HCT116 (cell line): ENCODE data around the gene GPR107. TPM values are rescaled to one million over a fixed set of nuclear protein-coding genes. Genes with fewer than 3 reads are reported as not detected.

ENCODE experiments used
- ATAC-seq: fragments of 200-7000 bp; cut with Tn5 transposase; 2 replicates; pipeline ENCODE4 v1.9.1; 2020; ENCODE audit warnings: mild to moderate bottlenecking, moderate library complexity
- BruUV-seq: library from RNA; stranded (reverse); fragments of 400-500 nt; replicated peaks from 2 replicates; lab custom pipeline; 2021; lab: Mats Ljungman, UMichigan
- CTCF ChIA-PET: fragments of 300-600 bp; sonication (Branson Sonifier 250); formaldehyde crosslinking; loops from one replicate; lab custom pipeline; 2021; ENCODE audit warnings: antibody characterized with exemption; lab: Charles Lee
- POLR2A ChIA-PET: fragments of 300-600, 350-600 bp; sonication (Branson Sonifier 250); formaldehyde crosslinking; loops from one replicate; lab custom pipeline; 2021; ENCODE audit warnings: antibody characterized with exemption; lab: Charles Lee
- RAD21 ChIA-PET, 2 experiments: fragments of 300-600 bp; sonication (Branson Sonifier 250); formaldehyde crosslinking; loops; one replicate each; lab custom pipeline; 2023; ENCODE audit warnings: low total read pairs in 2 of 2; ENCODE audit not compliant: uncharacterized antibody in 2 of 2, unreplicated experiment in 2 of 2, low non-redundant PET in 1 of 2; lab: Charles Lee
- DNase-seq: peaks from one replicate; pipeline ENCODE4 v3.0.0-alpha.2; 2010; ENCODE audit warnings: low read depth, low spot score
- H2AFZ ChIP-seq: fragments of 200-600 bp; shearing (Covaris generic), sonication (generic); 2 replicates; pipeline ENCODE4 v1.6.1; 2017; ENCODE audit warnings: low read depth, mixed run types, mixed read lengths, antibody characterized with exemption, low read length; ENCODE audit not compliant: poor library complexity, severe bottlenecking
- H3K27ac ChIP-seq: 2 replicates; pipeline ENCODE4 v1.5.1; 2012; ENCODE audit warnings: low read depth, low read length
- H3K27me3 ChIP-seq: fragments of 200-600 bp; sonication (generic); 2 replicates; pipeline ENCODE4 v1.6.1; 2016; ENCODE audit warnings: mixed run types, low read length, mixed read lengths; ENCODE audit not compliant: insufficient read depth
- H3K36me3 ChIP-seq, 2 experiments: fragments of 200-500 bp in 1 of 2; fragments of 200-600 bp in 1 of 2; sonication (Bioruptor generic) in 1 of 2; sonication (generic) in 1 of 2; 2 replicates each; pipeline versions ENCODE4 v1.5.1 to v1.6.1; 2014 to 2016; ENCODE audit warnings: low read length in 2 of 2, inconsistent platforms in 1 of 2, mixed read lengths in 1 of 2, mixed run types in 1 of 2; ENCODE audit not compliant: insufficient read depth in 2 of 2, control insufficient read depth in 1 of 2
- H3K4me1 ChIP-seq, 2 experiments: fragments of 200-600 bp in 1 of 2; sonication (generic) in 1 of 2; 2 replicates each; pipeline versions ENCODE4 v1.5.1 to v1.6.1; 2012 to 2017; ENCODE audit warnings: low read length in 2 of 2, inconsistent platforms in 1 of 2, mild to moderate bottlenecking in 1 of 2, mixed read lengths in 1 of 2, mixed run types in 1 of 2, moderate library complexity in 1 of 2; ENCODE audit not compliant: insufficient read depth in 2 of 2, control insufficient read depth in 1 of 2
- H3K4me2 ChIP-seq: fragments of 200-600 bp; sonication (generic); 2 replicates; pipeline ENCODE4 v1.6.1; 2017; ENCODE audit warnings: mixed run types, low read length, mixed read lengths
- H3K4me3 ChIP-seq, 2 experiments: fragments of 200-600 bp in 1 of 2; sonication (generic) in 1 of 2; replicated peaks in 1 of 2; 2 replicates each; pipeline ENCODE4 v1.5.1; 2011 to 2016; ENCODE audit warnings: low read length in 2 of 2, control low read depth in 1 of 2, low read depth in 1 of 2, mild to moderate bottlenecking in 1 of 2, mixed read lengths in 1 of 2, mixed run types in 1 of 2
- H3K79me2 ChIP-seq: fragments of 200-600 bp; sonication (generic); 2 replicates; pipeline ENCODE4 v1.6.1; 2017; ENCODE audit warnings: mild to moderate bottlenecking, mixed run types, low read length, moderate library complexity, mixed read lengths; ENCODE audit not compliant: insufficient read depth
- H3K9ac ChIP-seq: fragments of 200-600 bp; sonication (generic); 2 replicates; pipeline ENCODE4 v1.6.1; 2016; ENCODE audit warnings: low read length, mixed read lengths
- H3K9me2 ChIP-seq: fragments of 200-600 bp; sonication (generic), shearing (Covaris generic); 2 replicates; pipeline ENCODE4 v1.6.1; 2017; ENCODE audit warnings: mixed run types, mild to moderate bottlenecking, moderate library complexity; ENCODE audit not compliant: insufficient read depth
- H3K9me3 ChIP-seq, 2 experiments: fragments of 200-500 bp in 1 of 2; fragments of 200-600 bp in 1 of 2; sonication (Bioruptor generic) in 1 of 2; sonication (generic) in 1 of 2; 2 replicates each; pipeline ENCODE4 v1.6.1; 2014 to 2017; ENCODE audit warnings: low read length in 2 of 2, mixed read lengths in 2 of 2, inconsistent platforms in 1 of 2, low read depth in 1 of 2, mild to moderate bottlenecking in 1 of 2, mixed run types in 1 of 2, moderate library complexity in 1 of 2; ENCODE audit not compliant: control insufficient read depth in 1 of 2, insufficient read depth in 1 of 2
- H4K20me1 ChIP-seq: fragments of 200-600 bp; sonication (generic), shearing (Covaris generic); 2 replicates; pipeline ENCODE4 v1.6.1; 2017; ENCODE audit warnings: mixed run types, mild to moderate bottlenecking, moderate library complexity; ENCODE audit not compliant: insufficient read depth
- CBX3 ChIP-seq: IDR thresholded peaks from 2 replicates; pipeline ENCODE4 v1.6.1; 2012; ENCODE audit warnings: low read depth
- CEBPB ChIP-seq: IDR thresholded peaks from 2 replicates; pipeline ENCODE4 v1.6.1; 2012; ENCODE audit warnings: low read depth
- CTCF ChIP-seq, 3 experiments: fragments of 200-600 bp in 1 of 3; sonication (generic) in 1 of 3; IDR thresholded peaks in 2 of 3; conservative IDR thresholded peaks in 1 of 3; 2 replicates each; pipeline ENCODE4 v1.5.1; 2012 to 2017; ENCODE audit warnings: low read depth in 2 of 3, low read length in 2 of 3, antibody characterized with exemption in 1 of 3, borderline replicate concordance in 1 of 3, control low read depth in 1 of 3, mild to moderate bottlenecking in 1 of 3, mixed read lengths in 1 of 3, mixed run types in 1 of 3, moderate library complexity in 1 of 3; ENCODE audit not compliant: insufficient read depth in 1 of 3
- EGR1 ChIP-seq: IDR thresholded peaks from 2 replicates; pipeline ENCODE4 v1.6.1; 2012; ENCODE audit warnings: low read depth
- ELF1 ChIP-seq: IDR thresholded peaks from 2 replicates; pipeline ENCODE4 v1.6.1; 2012; ENCODE audit warnings: low read depth, borderline replicate concordance
- FOSL1 ChIP-seq: IDR thresholded peaks from 2 replicates; pipeline ENCODE4 v1.6.1; 2012; ENCODE audit warnings: low read depth
- RAD21 ChIP-seq: IDR thresholded peaks from 2 replicates; pipeline ENCODE4 v1.6.1; 2012; ENCODE audit warnings: low read depth, mild to moderate bottlenecking
- REST ChIP-seq: IDR thresholded peaks from 2 replicates; pipeline ENCODE4 v1.6.1; 2012; ENCODE audit warnings: low read depth
- SP1 ChIP-seq: IDR thresholded peaks from 2 replicates; pipeline ENCODE4 v1.6.1; 2012; ENCODE audit warnings: low read depth
- TCF7L2 ChIP-seq: IDR thresholded peaks from 2 replicates; pipeline ENCODE4 v1.7.0; 2011; ENCODE audit warnings: borderline replicate concordance, inconsistent platforms; ENCODE audit not compliant: insufficient read depth, insufficient read length; ENCODE audit errors: extremely low read depth
- ZBTB33 ChIP-seq: IDR thresholded peaks from 2 replicates; pipeline ENCODE4 v1.6.1; 2011; ENCODE audit warnings: mild to moderate bottlenecking, low read length, moderate library complexity; ENCODE audit not compliant: insufficient replicate concordance; ENCODE audit errors: extremely low read depth
- ZFX ChIP-seq: fragments of 450-650 bp; IDR thresholded peaks from 2 replicates; pipeline ENCODE4 v1.6.1; 2017
- ZNF274 ChIP-seq: fragments of 200-500 bp; sonication (Bioruptor generic); IDR thresholded peaks from 2 replicates; pipeline ENCODE4 v1.6.1; 2014; ENCODE audit warnings: mild to moderate bottlenecking, low read depth, low read length, inconsistent platforms
- intact Hi-C: fragments of 100-400 bp; cut with micrococcal nuclease; formaldehyde crosslinking; loops from 2 replicates; pipeline ENCODE4 v1.10.0; 2022
- total RNA-seq: library from RNA; stranded (reverse); gene quantifications from one replicate; pipeline ENCODE4 v1.2.1, GENCODE V29; 2021; ENCODE audit not compliant: unreplicated experiment

GPR107 gene
- total RNA-seq, 1 experiment from 2014 or later, result 32.5 TPM

GRCh38 chr9:130157079-130157478 is 103.4 kb downstream of the GPR107 start:
- ATAC-seq (no peak), DNase-seq (no peak)
- no peaks in the 10 kb centered on the region for H4K20me1 ChIP-seq
- H3K36me3 ChIP-seq, result no peaks in the 10 kb centered on the region
- H3K9me3 ChIP-seq, result no peaks in the 10 kb centered on the region
- H3K4me3 ChIP-seq, result no peak overlapping the region
- ChIA-PET CTCF (interaction anchor here (1.2 kb wide), 1 partner anchor 79 kb away, joined by 3 read pairs; no protein-coding TSS in a partner anchor), POLR2A (no interaction called here), RAD21 (no interaction called here)
- TF ChIP-seq ZFX (no peak), REST (no peak), CBX3 (no peak), CEBPB (no peak), ZBTB33 (no peak), SP1 (no peak), CTCF (IDR thresholded peaks at IDR 0.05 in 2 of 3, conservative IDR thresholded peaks at IDR 0.05 in 1 of 3; ENCODE audit: borderline replicate concordance in 1 of 3, insufficient read depth in 1 of 3, low read depth in 2 of 3, low read length in 2 of 3) (no peak), EGR1 (no peak), RAD21 (no peak), ZNF274 (no peak), FOSL1 (no peak), TCF7L2 (no peak), ELF1 (no peak)
- H3K4me1 ChIP-seq, result peaks cover 0 to 7% of the 10 kb centered on the region in 2 experiments; a peak in 1 of 4 replicates
- no peak overlapping the region for H3K27ac ChIP-seq
- no peaks in the 10 kb centered on the region for H3K9me2 ChIP-seq
- no TSS peak for BruUV-seq
- intact Hi-C loops, result no loop called here
- no peak overlapping the region for H3K4me2 ChIP-seq
- H3K9ac ChIP-seq, result no peak overlapping the region
- H3K79me2 ChIP-seq, result no peaks in the 10 kb centered on the region
- no peak overlapping the region for H2AFZ ChIP-seq
- H3K27me3 ChIP-seq, result no peaks in the 10 kb centered on the region
